ENCODE measurements around the gene AGK.
"Not testable (repeated sequence)": the region's sequence is repeated elsewhere in the genome, so short reads cannot be mapped to it uniquely, and the experiment has no call there.

DNA sequence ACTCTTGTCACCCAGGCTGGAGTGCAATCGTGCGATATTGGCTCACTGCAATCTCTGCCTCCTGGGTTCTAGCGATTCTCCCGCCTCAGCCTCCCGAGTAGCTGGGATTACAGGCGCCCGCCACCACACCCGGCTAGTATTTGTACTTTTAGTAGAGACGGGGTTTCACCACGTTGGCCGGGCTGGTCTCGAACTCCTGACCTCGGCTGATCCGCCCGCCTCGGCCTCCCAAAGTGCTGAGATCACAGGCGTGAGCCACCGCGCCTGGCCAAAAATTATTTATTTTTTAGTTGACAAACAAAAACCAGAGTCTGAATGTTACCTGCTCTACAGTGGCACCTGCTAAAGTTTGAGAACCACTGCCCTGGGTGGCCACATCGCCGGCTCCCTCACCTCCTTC is 96.5 kb downstream of the AGK start:
- not testable (repeated sequence) for TF ChIP-seq POLR2A, POLR2AphosphoS5, CTCF (IDR thresholded peaks at IDR 0.05)

Data from breast epithelium (tissue), 3 donors.